CD14-positive monocyte (primary cell): Measurements from ENCODE around the gene GLIS2. TPM values are rescaled to one million over a fixed set of nuclear protein-coding genes. Genes with fewer than 3 reads are reported as not detected.
A peak's percentile ranks its signal among the peaks of the same experiment; 100 is the strongest.
"Not testable (repeated sequence)": the region's sequence is repeated elsewhere in the genome, so short reads cannot be mapped to it uniquely, and the experiment has no call there.

Experiments used
- DNase-seq, 3 donors: peaks; one replicate each; pipeline ENCODE4 v3.0.0-alpha.2; 2011 to 2022
- H2AFZ ChIP-seq: 2 replicates; pipeline ENCODE4 v1.6.0; 2012; ENCODE audit warnings: mild to moderate bottlenecking, low read depth, low read length, inconsistent platforms; ENCODE audit not compliant: insufficient read depth, poor library complexity, severe bottlenecking
- H3K27ac ChIP-seq, 2 donors: 1 replicate in 1 of 2; 2 replicates in 1 of 2; pipeline ENCODE4 v1.5.1; 2012 to 2013; ENCODE audit warnings: low read length in 2 of 2, control low read depth in 1 of 2, inconsistent platforms in 1 of 2, low read depth in 1 of 2, mild to moderate bottlenecking in 1 of 2
- H3K27me3 ChIP-seq, 2 donors: one replicate each; pipeline versions ENCODE4 v1.6.0 to v1.6.1; 2011 to 2013; ENCODE audit warnings: low read length in 2 of 2; ENCODE audit not compliant: control insufficient read depth in 2 of 2, insufficient read depth in 2 of 2
- H3K36me3 ChIP-seq, 2 donors: replicated peaks in 1 of 2; 1 replicate in 1 of 2; 2 replicates in 1 of 2; pipeline versions ENCODE4 v1.5.1 to v1.6.1; 2012 to 2013; ENCODE audit warnings: low read length in 2 of 2, control low read depth in 1 of 2, inconsistent platforms in 1 of 2, mild to moderate bottlenecking in 1 of 2; ENCODE audit not compliant: insufficient read depth in 2 of 2, control insufficient read depth in 1 of 2
- H3K4me1 ChIP-seq, 2 donors: 1 replicate in 1 of 2; 2 replicates in 1 of 2; pipeline versions ENCODE4 v1.5.1 to v1.6.1; 2012 to 2013; ENCODE audit warnings: low read length in 2 of 2, control low read depth in 1 of 2, inconsistent platforms in 1 of 2, mild to moderate bottlenecking in 1 of 2, moderate library complexity in 1 of 2; ENCODE audit not compliant: insufficient read depth in 2 of 2, control insufficient read depth in 1 of 2
- H3K4me2 ChIP-seq: replicated peaks from 2 replicates; pipeline ENCODE3; 2012; ENCODE audit warnings: low read length, moderate library complexity, mild to moderate bottlenecking; ENCODE audit not compliant: poor library complexity, severe bottlenecking; ENCODE audit errors: extremely low read depth
- H3K4me3 ChIP-seq, 3 experiments: fragments of 200-600 bp in 1 of 3; sonication (generic) in 1 of 3; replicated peaks in 1 of 3; 1 replicate in 2 of 3; 2 replicates in 1 of 3; pipeline ENCODE4 v1.5.1; 2011 to 2013; ENCODE audit warnings: low read length in 3 of 3, mild to moderate bottlenecking in 3 of 3, control low read depth in 2 of 3, low read depth in 2 of 3, inconsistent platforms in 1 of 3, moderate library complexity in 1 of 3
- H3K79me2 ChIP-seq: 2 replicates; pipeline ENCODE4 v1.6.0; 2012; ENCODE audit warnings: mild to moderate bottlenecking, control low read depth, inconsistent platforms, low read length, moderate library complexity; ENCODE audit not compliant: insufficient read depth
- H3K9ac ChIP-seq: 2 replicates; pipeline ENCODE4 v1.6.0; 2017; ENCODE audit warnings: low read length, mild to moderate bottlenecking; ENCODE audit not compliant: insufficient read depth, poor library complexity, severe bottlenecking
- H3K9me3 ChIP-seq, 2 donors: replicated peaks in 1 of 2; 1 replicate in 1 of 2; 2 replicates in 1 of 2; pipeline versions ENCODE4 v1.5.1 to v1.6.1; 2012 to 2013; ENCODE audit warnings: low read length in 2 of 2, control low read depth in 1 of 2; ENCODE audit not compliant: control insufficient read depth in 1 of 2, insufficient read depth in 1 of 2
- H4K20me1 ChIP-seq: 2 replicates; pipeline ENCODE4 v1.6.0; 2012; ENCODE audit warnings: mild to moderate bottlenecking, low read length, control low read depth, moderate library complexity; ENCODE audit not compliant: insufficient read depth
- H3K27ac Mint-ChIP-seq, 7 donors: one replicate each; pipeline ENCODE4 v1.8.0; 2020; ENCODE audit warnings: mild to moderate bottlenecking in 7 of 7, mixed read lengths in 7 of 7, moderate library complexity in 6 of 7, inconsistent platforms in 2 of 7
- H3K27me3 Mint-ChIP-seq, 3 donors: one replicate each; pipeline ENCODE4 v1.8.0; 2021 to 2022; ENCODE audit warnings: low read depth in 3 of 3, mild to moderate bottlenecking in 3 of 3, mixed read lengths in 3 of 3, moderate library complexity in 3 of 3, inconsistent platforms in 1 of 3
- H3K36me3 Mint-ChIP-seq, 2 donors: one replicate each; pipeline ENCODE4 v1.8.0; 2020; ENCODE audit warnings: mixed read lengths in 2 of 2, inconsistent platforms in 1 of 2, mild to moderate bottlenecking in 1 of 2
- H3K4me1 Mint-ChIP-seq: one replicate; pipeline ENCODE4 v1.8.0; 2020; ENCODE audit warnings: mild to moderate bottlenecking, mixed read lengths
- H3K4me3 Mint-ChIP-seq, 2 donors: one replicate each; pipeline ENCODE4 v1.8.0; 2020; ENCODE audit warnings: mild to moderate bottlenecking in 2 of 2, mixed read lengths in 2 of 2, moderate library complexity in 1 of 2
- H3K9me3 Mint-ChIP-seq, 7 donors: one replicate each; pipeline ENCODE4 v1.8.0; 2020 to 2022; ENCODE audit warnings: mixed read lengths in 7 of 7, mild to moderate bottlenecking in 6 of 7, moderate library complexity in 6 of 7, inconsistent platforms in 2 of 7
- CTCF ChIP-seq: fragments of 200-600 bp; IDR thresholded peaks from one replicate; pipeline ENCODE4 v1.8.0; 2022; ENCODE audit warnings: antibody characterized with exemption, mild to moderate bottlenecking
- WGBS: methylation state at CpG from one replicate; pipeline ENCODE4 v1.1.5; 2013; ENCODE audit warnings: missing lambda C conversion rate; ENCODE audit not compliant: insufficient coverage; 5-methylcytosine and 5-hydroxymethylcytosine counted together
- intact Hi-C, 2 donors: fragments of 100-400 bp; cut with micrococcal nuclease; formaldehyde crosslinking; loops; one replicate each; pipeline versions ENCODE4 v1.15.0 to v1.15.1; 2023
- polyA plus RNA-seq, 3 donors: library from polyadenylated mRNA; depleted of rRNA in 1 of 3; unstranded in 2 of 3; stranded (reverse) in 1 of 3; fragments of 300-500 nt in 2 of 3; fragments of >200 nt in 1 of 3; fragmentation: Illumina TruSeq in 2 of 3; gene quantifications; 1 replicate in 2 of 3; 2 replicates in 1 of 3; pipeline ENCODE4 v1.2.3, GENCODE V29; 2012 to 2021

GLIS2 gene
- polyA plus RNA-seq, 3 donors, result 0.03 TPM; not detected in 2

- no peak overlapping the region for H3K27ac ChIP-seq
- H3K9me3 ChIP-seq, result no peaks in the 10 kb centered on the region
- WGBS, result 98% methylated on average over 13 of the region's 13 CpGs
- H4K20me1 ChIP-seq, result peaks cover 47% of the 10 kb centered on the region
- no peaks in the 10 kb centered on the region for H3K27me3 ChIP-seq
- H3K79me2 ChIP-seq, result peaks cover 32% of the 10 kb centered on the region
- H3K36me3 ChIP-seq, result peaks cover 46 to 48% of the 10 kb centered on the region in 2 donors
- H3K36me3 Mint-ChIP-seq, result peaks cover 28 to 42% of the 10 kb centered on the region in 2 donors
- H3K4me1 Mint-ChIP-seq, result peaks cover 16% of the 10 kb centered on the region
- H3K27ac Mint-ChIP-seq, result peak overlapping the region in 1 of 7 donors; percentile 50
- H2AFZ ChIP-seq, result no peak overlapping the region
- intact Hi-C loops, result no loop called here
- TF ChIP-seq CTCF, result no peak
- no peak overlapping the region for H3K9ac ChIP-seq
- peaks cover 0 to 2% (median 0%) of the 10 kb centered on the region in 7 donors for H3K9me3 Mint-ChIP-seq
- no peak overlapping the region for H3K4me3 ChIP-seq
- H3K4me3 Mint-ChIP-seq, result no peak overlapping the region
- H3K27me3 Mint-ChIP-seq, result peaks cover 0 to 2% (median 2%) of the 10 kb centered on the region in 3 donors
- H3K4me2 ChIP-seq, result no peak overlapping the region
- peaks cover 16 to 20% of the 10 kb centered on the region in 2 donors for H3K4me1 ChIP-seq
- DNase-seq, result no peak
Measured at GRCh38 chr16:4341250-4341649, 25.4 kb downstream of the GLIS2 start.

- Histone ChIP-seq H3K9ac (no peak overlapping the region), H3K4me1 (peaks cover 34 to 39% of the 10 kb centered on the region in 2 donors), H4K20me1 (peaks cover 62% of the 10 kb centered on the region), H3K36me3 (peaks cover 44 to 48% of the 10 kb centered on the region in 2 donors), H2AFZ (no peak overlapping the region), H3K27ac (no peak overlapping the region), H3K4me2 (no peak overlapping the region), H3K27me3 (no peaks in the 10 kb centered on the region), H3K79me2 (peaks cover 41% of the 10 kb centered on the region), H3K9me3 (no peaks in the 10 kb centered on the region), H3K4me3 (no peak overlapping the region)
- Mint-ChIP-seq H3K27ac (peak overlapping the region in 1 of 7 donors; percentile 9), H3K36me3 (peaks cover 29 to 43% of the 10 kb centered on the region in 2 donors), H3K4me3 (no peak overlapping the region), H3K4me1 (peaks cover 34% of the 10 kb centered on the region), H3K27me3 (peaks cover 0 to 2% (median 2%) of the 10 kb centered on the region in 3 donors), H3K9me3 (peaks cover 0 to 5% (median 0%) of the 10 kb centered on the region in 7 donors)
- TF ChIP-seq CTCF, result no peak
- intact Hi-C loops, result no loop called here
- DNase-seq, result no peak
- WGBS, result 97% methylated on average over 20 of the region's 21 CpGs
Measured at GRCh38 chr16:4342866-4343744, 27.2 kb downstream of the GLIS2 start.

DNA sequence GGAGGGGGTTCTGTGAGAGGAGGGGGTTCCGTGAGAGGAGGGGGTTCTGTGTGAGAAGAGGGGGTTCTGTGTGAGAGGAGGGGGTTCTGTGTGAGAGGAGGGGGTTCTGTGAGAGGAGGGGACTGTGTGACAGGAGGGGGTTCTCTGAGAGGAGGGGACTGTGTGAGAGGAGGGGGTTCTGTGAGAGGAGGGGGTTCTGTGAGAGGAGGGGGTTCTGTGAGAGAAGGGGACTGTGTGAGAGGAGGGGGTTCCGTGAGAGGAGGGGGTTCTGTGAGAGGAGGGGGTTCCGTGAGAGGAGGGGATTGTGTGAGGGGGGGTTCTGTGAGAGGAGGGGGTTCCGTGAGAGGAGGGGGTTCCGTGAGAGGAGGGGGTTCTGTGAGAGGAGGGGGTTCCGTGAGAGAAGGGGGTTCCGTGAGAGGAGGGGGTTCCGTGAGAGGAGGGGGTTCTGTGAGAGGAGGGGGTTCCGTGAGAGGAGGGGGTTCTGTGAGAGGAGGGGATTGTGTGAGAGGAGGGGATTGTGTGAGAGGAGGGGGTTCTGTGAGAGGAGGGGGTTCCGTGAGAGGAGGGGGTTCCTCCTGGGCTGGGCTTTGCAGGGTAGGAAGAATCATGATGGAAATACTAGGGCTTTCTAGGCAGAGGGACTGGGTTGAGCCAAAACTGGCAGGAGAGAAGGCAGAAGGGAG is 28.6 kb downstream of the GLIS2 start:
- H3K4me1 ChIP-seq, result peaks cover 41 to 48% of the 10 kb centered on the region in 2 donors
- DNase-seq, H3K27me3 Mint-ChIP-seq, H2AFZ ChIP-seq, H3K4me2 ChIP-seq, H3K9me3 Mint-ChIP-seq, H3K4me3 ChIP-seq, H3K27me3 ChIP-seq, H3K9me3 ChIP-seq, intact Hi-C loops: not testable (repeated sequence)
- Mint-ChIP-seq H3K4me3 (peak overlapping the region in 1 of 2 donors; percentile 27), H3K27ac (peak overlapping the region in 5 of 7 donors; percentile 12 to 95 (median 86)), H3K36me3 (peaks cover 27 to 42% of the 10 kb centered on the region in 2 donors), H3K4me1 (peaks cover 42% of the 10 kb centered on the region)
- H3K9ac ChIP-seq, result peak overlapping the region; percentile 15
- H3K27ac ChIP-seq, result peak overlapping the region; percentile 55 to 77
- peaks cover 54% of the 10 kb centered on the region for H3K79me2 ChIP-seq
- 64% methylated on average over 4 of the region's 10 CpGs for WGBS
- peaks cover 66% of the 10 kb centered on the region for H4K20me1 ChIP-seq
- H3K36me3 ChIP-seq, result peaks cover 36% of the 10 kb centered on the region in 2 donors
